Measurements from ENCODE around the gene ULK1.

Gene ULK1

DNA sequence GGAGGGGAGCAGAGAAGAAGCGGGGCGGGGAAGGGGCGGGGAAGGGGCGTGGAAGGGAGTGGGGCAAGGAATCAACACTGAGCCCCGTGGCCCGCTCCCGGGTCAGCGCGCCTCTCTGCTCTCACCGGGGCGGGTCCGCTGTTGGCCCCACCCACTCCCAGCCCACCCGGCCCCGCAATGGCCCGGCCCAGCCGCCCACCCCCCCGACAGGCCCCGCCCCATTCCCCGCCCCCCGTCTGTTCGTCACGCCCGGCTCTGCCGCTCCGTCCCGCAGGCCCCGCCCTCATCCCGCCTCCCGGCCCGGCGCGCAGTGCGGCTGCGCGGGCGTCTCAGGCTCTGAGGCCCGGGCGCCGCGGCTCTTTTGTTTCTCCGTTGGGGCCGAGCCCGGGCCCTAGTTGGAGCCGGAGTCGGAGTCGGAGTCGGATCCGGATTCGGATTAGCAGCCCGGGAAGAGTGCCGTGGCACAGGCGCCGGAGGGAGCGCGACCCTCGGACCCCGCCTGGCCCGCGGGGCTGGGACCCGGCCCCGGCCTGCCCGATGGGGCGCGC lies at the start of gene ULK1:
TSS of gene ULK1 (plus strand) at position 310 of the 548 bp plus-strand sequence. CDS start 380 bp downstream, outside the sequence.
- DNase-seq, result peak; percentile 89

DNA sequence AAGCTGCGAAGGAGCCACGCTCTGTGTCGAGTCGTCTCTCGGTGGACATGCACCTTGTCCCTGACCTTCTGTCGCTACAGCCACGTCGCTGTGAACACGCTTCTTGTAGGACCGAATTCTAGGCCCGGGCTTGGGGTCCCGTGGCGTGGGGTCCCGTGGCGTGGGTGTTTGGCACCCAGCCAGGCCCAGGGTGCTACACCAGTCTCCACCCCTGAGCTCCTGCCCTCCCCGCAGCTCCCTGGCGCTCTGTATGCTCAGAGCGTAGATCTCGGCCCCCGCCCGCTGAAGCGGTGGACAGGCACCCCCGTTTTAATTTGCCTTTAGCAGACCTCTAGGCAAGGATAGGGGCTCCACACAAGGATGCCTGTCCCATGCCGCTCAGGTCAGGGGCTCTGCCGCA lies 49.8 kb upstream of the ULK1 start:
- no peak for DNase-seq

DNA sequence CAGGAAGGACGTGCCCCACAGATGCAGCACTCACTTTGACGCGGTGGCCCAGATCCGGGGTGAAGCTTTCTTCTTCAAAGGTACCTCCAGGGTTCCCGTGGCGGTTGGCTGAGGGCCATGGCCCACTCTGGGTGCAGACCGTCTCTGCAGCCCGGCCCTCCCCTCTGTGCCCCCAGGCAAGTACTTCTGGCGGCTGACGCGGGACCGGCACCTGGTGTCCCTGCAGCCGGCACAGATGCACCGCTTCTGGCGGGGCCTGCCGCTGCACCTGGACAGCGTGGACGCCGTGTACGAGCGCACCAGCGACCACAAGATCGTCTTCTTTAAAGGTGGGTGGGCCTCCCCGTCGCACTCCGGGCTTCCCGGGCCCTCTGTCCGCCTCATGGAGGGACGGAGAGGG lies 49.3 kb upstream of the ULK1 start:
- no peak for DNase-seq

DNA sequence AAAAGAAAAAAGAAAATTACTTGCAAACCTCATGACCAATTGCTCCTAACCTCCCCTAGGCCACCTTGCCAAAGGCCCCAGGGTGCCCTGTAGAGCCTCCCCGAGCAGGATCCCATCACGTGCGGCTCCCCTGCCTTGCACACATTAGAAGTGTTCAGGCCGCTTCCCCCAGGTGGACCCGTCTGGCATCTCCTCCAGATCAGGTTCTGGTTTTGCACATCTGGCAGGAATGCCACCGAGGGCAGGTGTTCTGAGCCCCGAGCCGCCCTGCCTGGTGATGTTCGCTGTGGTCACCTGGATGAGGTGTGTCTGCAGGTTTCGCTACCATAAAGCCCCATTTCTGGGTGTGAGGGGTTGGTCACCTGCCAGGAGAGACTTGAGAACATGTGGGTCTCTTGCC lies 47.0 kb upstream of the ULK1 start:
- DNase-seq, result no peak

DNA sequence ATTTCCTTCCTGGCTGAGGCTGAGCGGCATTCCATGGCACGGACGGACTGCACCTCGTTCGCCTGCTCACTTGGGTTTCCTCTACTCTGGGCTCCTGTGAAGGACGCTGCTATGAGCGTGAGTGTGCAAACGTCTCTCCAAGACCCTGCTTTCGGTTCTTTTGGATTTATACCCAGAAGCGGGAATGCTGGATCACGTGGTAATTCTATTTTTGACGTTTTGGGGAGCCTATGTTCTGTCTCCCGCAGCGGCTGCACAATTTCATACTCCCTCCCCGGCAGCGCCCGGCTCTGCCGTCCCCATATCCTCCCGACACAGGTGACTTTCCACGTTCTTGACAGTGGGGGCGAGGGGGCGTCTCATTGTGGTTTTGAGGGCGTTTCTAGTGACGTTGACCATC lies 45.7 kb upstream of the ULK1 start:
- DNase-seq, result no peak

DNA sequence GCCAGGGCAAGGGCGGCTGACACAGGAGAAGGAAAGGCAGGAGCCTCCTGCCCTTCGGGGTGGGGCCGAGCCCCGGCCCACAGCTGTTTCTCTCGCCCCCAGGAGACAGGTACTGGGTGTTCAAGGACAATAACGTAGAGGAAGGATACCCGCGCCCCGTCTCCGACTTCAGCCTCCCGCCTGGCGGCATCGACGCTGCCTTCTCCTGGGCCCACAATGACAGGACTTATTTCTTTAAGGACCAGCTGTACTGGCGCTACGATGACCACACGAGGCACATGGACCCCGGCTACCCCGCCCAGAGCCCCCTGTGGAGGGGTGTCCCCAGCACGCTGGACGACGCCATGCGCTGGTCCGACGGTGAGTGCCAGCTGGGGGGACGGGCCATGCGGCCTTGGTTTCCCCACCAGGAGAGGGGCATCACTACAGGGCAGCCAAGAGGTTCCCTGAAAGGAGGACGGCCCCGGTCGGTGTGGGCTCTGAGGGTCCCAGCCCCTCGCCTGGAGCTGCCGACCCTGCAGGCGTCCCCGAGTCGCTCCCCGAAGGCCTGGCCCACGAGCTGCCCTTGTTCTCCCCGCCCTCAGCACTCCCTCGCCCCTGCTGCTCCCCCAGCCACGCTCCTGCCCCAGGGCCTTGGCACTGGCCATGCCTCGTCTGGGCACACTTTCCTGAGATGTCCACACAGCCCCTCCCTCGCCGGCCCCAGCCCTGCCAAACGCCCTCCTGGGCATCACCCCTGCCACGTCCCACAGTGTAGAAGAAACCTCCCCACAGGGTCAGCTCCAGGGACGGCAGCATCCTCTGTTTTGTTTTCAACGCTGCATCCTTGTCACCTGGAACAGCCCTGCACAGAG lies 44.5 kb upstream of the ULK1 start:
- no peak for DNase-seq

DNA sequence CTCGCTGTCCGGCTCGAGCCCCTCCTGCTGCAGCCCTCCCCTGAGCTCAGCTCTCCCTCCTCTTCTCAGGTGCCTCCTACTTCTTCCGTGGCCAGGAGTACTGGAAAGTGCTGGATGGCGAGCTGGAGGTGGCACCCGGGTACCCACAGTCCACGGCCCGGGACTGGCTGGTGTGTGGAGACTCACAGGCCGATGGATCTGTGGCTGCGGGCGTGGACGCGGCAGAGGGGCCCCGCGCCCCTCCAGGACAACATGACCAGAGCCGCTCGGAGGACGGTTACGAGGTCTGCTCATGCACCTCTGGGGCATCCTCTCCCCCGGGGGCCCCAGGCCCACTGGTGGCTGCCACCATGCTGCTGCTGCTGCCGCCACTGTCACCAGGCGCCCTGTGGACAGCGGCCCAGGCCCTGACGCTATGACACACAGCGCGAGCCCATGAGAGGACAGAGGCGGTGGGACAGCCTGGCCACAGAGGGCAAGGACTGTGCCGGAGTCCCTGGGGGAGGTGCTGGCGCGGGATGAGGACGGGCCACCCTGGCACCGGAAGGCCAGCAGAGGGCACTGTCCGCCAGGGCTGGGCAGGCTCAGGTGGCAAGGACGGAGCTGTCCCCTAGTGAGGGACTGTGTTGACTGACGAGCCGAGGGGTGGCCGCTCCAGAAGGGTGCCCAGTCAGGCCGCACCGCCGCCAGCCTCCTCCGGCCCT lies 43.4 kb upstream of the ULK1 start:
- no peak for DNase-seq

DNA sequence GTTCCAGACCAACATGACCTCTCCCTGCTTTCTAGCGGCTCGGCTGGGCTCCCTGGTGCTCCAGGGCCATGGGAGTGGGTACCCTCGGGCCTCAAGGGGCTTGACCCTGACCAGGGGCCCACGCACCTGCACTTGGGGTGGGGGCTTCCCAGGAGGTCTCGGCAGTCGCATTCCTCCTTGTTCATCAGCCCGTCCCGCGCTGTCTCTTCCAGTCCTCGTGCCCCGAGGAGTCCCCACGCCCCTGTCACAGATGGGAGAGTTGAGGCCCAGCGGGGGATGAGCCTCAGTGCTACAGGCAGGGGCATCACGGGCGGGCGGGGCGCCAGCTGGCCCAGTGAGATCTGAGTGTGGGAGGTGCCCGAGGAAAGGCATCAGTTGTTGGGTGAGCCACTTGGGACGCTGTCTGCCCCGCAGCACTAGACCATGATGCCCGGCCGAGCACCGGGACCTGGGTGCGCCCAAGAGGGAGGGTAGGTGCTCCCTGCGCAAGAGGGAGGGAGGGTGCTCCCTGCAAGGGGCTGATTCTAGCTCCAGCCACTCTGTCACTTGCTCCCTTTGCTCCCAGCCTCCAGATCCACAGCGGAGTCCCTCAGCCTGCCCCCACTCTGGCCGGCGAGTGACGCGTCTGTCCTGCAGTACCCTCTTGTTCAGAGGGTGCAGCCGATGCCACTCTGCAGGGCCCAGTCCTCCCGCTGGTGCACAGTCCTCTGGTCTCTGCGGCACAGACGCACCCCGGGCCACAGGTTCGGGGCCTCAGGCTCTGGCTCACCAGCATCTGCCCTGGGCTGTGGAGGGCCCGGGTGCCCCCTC lies 42.5 kb upstream of the ULK1 start:
- no peak for DNase-seq

DNA sequence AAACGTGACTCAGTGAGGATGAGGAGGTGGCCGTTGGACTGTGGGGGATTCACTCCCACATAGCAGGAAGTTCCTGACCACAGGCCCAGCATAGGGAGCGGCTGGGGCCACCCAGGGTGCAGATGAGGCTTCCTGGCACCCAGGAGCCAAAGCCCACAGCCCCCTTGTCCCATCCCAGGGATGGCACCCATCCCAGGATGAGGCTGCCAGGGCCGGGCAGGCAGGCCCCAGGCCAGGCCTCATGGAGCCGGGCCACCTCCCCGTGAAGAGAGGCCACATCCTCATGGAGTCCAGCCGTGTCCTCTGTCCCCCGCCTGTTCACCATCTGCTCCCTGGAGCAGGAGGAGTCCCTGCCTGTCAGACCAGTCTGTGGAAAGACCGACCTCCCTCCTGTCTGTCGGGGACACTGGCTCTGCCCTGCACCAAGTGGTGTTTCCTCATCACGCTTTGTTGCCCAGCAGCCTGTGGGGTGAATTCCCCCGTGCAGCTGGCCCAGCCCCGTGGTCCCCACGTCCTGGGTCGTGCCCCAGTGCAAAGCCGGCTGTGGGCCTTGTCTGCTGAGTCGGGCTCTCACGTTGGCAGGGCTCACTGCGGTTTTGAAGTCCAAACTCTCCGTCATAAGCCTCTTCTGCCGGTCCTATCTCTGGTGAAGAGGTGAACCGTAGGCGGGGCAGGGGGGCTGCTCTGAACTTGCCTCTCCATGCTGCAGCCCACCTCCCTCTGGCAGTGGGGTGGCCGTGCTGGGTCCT lies 41.7 kb upstream of the ULK1 start:
- no peak for DNase-seq

DNA sequence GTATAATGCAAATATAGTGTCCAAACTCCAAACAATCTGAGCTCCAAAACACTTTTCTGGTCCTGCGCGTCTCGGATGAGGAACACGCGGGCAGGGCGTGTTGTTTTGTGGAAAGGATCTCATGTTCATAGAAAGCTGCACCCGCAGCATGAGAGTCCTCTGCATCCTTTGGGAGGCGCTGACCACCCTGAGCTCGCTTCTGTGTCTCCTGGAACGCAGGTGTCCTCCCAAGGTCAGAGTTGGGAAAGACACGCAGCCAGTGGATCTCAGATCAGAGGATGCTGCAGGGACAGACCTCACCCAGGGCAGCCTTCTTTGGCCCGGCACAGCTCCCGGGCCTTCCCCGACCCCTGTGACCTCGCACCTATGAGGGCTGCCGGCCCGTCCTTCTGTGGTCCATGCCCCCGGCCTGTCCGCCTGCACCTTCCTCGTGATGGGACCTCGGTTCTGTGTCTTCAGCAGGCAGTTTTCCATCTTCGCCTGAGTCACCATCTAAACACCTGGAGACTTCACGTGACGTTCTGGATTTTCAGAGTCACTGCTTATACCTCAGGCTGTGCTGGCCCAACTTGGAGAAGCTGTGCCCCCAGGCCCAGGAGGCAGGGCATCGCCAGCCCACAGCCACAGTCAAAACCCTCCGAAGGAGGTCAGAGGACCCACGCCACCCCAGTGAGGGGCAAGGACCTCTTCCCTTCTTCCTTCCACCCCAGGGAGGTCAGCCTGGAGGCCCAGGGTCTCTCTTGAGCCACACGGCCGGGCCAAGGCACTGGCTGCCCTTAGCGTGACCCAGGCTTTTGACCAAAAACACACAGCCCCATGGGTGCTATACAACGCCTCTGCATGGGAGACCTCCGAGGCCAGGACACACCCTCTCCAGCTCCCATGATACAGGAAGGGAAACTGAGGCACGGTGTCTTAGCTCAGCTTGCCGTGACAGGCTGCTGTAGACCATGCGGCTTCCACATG lies 40.3 kb upstream of the ULK1 start:
- DNase-seq, result no peak

DNA sequence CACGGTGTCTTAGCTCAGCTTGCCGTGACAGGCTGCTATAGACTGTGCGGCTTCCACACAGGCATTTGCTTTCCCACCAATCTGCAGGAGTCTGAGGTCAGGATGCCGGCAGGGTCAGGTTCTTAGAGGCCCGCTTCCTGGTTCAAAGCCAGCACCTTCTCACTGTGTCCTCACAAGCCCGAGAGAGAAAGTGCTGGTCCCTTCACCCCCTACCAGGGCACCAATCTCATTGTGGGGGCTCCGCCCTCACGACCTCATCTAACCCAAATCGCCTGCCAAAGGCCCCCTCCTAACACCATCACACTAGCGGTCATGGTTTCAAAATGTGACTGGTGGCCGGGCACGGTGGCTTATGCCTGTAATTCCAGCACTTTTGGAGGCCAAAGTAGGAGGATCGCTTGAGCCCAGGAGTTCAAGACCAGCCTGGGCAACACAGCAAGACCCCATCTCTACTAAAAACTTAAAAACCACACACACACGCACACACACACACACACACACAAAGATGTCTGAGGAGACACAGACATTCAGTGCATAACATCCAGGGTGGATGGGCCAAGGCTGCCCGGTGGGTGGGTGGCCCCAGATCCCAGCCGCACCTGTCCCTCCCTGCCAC lies 39.5 kb upstream of the ULK1 start:
- no peak for DNase-seq

DNA sequence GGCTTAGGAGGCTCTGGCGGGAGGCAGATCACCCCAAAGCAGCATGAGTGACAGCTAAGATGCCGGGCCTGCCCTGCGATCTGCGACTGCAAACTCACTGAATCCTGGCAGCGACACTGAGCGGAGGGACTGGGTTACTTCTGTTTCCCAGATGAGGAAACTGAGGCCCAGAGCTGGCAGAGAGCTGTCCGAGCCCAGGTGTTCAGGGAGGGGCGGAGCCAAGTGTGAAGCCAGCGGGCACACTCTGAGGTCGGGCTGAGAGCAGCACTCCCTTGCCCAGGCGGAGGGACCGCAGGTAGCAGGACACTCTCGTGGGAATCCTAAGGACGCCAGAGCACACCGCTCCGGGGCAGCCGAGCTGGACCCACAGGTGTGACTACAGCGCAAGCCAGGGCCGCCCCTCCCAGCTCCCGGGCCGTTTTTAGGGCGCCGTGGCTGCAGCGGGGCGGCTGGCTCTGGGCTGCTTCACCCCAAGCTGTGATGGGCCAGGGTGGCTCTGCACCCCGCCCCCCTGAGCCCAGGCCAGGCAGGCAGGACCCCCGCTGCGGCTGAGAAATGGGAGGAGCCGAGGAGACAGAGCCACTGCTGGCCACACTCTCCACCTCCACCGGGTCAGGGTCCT lies 38.8 kb upstream of the ULK1 start:
- no peak for DNase-seq

DNA sequence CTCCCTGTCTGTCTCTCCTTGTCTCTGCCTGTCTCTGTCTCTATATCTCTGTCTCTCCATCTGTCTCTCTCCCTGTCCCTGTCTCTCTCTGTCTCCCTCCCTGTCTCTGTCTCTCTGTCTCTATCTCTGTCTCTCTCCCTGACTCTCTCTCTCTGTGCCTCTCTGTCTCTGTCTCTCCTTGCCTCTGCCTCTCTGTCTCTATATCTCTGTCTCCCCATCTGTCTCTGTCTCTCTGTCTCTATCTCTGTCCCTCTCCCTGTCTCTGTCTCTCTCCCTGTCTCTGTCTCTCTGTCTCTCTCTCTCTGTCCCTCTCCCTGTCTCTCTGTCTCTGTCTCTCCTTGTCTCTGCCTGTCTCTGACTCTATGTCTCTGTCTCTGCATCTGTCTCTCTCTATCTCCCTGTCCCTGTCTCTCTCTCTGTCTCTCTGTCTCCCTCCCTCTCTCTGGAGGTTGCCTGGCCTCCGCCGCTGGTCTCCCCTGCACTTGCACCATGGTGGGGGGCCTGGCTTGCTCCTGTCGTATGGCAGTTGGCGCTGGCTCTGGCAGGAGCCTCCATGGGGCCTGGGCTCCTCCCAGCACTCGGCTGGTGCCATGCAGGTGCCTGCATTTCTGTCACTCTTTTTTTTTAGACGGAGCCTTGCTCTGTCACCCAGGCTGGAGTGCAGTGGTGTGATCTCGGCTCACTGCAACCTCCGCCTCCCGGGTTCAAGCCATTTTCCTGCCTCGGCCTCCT lies 37.9 kb upstream of the ULK1 start:
- DNase-seq, result no peak

DNA sequence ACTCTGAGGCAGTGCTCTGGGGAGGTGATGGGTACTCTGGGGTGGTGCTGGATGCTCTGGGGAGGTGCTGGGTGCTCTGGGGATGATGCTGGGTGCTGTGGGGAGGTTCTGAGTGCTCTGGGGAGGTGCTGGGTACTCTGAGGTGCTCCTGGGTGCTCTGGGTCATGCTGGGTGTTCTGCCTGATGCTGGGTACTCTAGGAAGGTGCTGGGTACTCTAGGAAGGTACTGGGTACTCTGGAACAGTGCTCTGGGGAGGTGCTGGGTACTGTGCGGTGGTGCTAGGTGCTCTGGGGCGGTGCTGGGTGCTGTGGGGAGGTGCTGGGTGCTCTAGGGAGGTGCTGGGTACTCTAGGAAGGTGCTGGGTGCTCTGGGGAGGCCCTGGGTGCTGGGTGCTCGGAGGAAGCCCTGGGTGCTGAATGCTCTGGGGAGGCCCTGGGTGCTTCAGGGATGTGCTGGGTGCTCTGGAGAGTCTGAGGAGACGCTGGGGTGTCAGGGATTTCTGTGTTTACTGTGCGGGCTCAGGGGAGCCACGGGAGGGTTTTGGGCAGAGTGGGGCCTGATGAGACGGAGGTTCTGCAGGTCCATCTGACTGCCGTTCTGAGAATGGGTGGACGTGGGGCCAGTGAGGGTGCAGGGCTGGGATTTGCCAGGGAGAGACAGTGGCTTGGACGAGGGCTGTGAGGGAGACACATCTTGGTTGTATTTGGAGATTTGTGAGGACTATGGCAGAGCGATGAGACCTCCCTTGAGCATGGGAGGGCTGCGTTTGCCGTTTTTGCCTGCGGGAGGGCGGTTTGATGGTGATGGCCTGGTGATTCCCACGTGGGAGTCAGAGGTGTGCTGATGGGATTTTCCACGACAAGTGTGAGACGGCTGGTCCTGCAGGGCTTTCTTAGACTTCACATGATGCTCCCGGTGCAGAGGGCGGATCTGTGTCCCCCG lies 36.2 kb upstream of the ULK1 start:
- no peak for DNase-seq

DNA sequence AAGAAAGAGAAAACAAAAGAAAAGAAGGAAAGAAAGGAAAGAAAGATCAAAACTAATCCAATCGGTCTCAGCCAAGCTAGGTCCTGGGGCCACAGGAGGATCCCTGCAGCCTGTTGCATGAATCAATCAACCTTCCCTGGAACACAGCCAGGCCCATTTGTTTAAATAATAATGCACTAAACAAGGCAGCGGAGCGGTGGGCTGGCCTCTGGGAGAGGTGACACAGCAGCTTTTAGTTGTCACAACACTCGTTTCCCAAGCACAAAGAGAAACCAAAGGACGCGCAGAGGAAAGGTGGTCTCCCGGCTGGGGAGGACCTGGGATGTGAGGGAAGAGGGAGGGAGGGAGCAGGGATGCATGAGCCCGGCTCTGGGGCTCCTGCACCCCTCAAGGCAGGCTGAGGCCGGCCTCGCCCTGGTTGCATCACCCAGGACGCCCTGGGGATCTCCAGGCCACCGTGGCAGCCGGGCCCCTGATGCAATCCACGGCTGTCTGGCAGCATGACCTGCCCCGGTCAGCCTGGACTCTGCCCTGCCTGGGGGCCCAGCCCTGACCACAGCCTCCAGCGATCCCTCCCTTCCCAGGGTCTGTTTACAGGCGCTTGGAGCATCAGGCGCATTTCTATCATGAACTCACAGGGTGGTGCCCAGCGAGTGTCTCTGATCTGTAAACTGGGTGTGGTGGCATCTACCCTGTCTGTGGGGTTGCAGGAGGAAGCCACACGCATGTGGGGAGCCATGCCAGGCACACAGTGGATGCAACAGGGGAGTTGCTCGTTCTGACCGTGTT lies 33.8 kb upstream of the ULK1 start:
- no peak for DNase-seq

DNA sequence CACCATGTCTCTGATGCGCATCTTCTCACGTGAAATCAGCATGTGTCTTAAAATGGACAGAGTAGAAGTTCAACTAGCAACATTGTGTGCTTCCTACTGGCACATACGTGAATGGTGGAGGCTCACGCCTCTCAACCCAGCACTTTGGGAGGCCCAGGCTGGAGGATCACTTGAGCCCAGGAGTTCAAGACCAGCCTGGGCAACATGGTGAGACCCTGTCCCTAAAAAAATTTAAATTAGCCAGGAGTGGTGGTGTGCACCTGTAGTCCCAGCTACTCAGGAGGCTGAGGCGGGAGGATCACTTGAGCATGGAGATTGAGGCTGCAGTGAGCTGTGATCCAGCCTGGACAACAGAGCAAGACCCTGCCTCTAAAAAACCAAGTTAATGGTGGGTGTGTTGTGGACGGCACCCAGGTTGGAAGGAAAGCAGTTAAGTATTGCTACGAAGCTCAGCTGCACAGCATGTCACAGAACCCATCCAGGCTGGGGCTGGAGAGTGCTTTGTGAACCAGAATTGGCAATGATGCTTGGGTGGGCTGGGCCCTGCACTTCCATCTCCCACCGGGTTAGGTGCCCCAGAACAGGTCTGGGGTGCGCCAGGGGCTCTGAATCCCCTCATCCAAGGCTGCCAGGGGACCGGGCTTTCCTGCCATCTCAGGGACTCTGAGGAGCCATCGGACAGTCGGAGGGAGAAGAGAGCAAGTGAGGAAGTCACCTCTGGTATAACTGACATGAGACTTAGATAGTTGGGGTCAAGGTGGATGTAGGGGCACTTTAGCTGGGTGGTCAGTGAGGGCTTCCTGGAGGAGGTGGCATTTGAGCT lies 33.0 kb upstream of the ULK1 start:
- no peak for DNase-seq

DNA sequence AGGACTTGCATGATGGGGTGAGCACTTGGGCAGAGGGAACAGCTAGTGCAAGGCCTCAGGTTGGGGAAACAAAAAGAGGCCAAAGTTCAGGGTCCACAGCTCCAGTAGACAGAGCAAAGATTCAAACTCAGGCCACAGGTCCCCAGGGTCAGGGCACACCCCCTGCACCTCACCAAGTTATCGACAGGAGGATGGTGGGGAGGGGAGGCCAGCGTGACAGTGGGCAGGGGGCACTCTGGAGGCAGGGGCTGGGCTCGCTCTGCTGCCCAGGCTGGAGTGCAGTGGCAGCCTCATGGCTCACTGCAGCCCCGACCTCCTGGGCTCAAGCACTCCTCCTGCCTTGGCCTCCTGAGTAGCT lies 32.4 kb upstream of the ULK1 start:
- DNase-seq, result no peak
